GM18873 (cell line): Measurements from ENCODE around the gene RAN.
A peak's percentile ranks its signal among the peaks of the same experiment; 100 is the strongest.
"Not testable (repeated sequence)": the region's sequence is repeated elsewhere in the genome, so short reads cannot be mapped to it uniquely, and the experiment has no call there.

Source experiments
- ATAC-seq: cut with Tn5 transposase; IDR thresholded peaks from one replicate; pipeline ENCODE4 v1.9.1; 2021; ENCODE audit warnings: mild to moderate bottlenecking, moderate library complexity, moderate number of reproducible peaks; ENCODE audit not compliant: unreplicated experiment, low FRiP score

The RAN gene

DNA sequence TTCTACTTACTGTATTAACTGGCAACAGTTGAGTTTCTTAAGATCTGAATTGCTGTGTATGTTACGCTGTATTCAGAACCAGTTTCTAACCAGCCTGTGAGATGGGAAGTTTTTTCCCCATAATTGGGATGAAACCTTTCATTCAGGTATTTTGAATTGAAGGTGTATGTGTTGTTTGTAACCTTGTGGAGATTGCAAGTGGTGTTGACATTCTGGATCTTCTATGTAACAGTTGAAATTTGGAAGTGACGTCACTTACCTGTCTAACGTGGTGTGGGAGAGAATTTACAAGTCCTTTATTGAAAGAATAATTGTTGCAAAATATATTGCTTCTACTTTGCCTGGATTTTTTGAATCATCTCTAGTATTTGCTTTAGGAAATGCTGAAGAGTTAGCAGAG lies 5.5 kb downstream of the RAN start:
- no peak for ATAC-seq

DNA sequence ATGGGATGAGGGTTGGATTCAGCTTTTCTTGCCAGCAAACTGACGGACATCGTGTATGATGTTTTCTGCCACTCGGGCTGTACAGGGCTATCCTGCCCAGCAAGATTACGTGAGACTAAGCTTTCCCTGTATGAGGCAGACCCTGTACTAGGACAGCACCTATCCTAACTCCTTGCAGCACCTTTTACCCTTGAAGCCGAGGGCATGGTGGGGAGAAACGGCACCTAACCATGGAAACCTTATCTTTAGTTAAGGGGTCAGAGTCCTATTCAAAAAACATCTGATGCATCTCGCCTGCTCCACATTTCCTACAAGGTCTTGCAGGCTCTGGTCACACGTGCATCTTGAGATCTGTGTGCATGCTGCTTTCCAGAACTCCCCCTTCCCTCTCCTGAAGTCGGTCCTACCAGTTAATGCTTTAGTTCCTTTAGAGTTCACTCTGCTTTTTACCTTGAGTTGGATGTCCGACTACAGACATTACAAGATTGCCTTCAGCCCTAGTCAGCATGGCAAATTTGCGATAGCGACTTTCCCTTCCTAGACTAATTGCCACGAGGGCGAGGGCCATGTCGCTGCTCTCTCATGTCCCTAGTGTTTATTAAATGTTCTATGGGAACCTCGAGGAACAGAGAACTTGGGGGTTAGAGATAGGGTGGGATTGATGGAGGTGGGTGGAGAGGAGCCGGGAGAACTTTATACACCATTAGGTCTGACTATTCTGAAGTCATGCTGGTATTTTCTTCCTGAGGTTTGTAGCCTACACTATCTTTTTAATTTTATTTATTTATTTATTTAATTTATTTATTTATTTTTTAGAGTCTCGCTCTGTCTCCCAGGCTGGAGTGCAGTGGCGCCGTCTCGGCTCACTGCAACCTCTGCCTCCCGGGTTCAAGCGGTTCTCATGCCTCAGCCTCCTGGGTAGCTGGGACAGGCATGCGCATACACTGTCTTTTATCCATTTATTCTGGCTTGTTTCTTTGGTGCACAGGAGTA lies 6.6 kb downstream of the RAN start:
- ATAC-seq = no peak

DNA sequence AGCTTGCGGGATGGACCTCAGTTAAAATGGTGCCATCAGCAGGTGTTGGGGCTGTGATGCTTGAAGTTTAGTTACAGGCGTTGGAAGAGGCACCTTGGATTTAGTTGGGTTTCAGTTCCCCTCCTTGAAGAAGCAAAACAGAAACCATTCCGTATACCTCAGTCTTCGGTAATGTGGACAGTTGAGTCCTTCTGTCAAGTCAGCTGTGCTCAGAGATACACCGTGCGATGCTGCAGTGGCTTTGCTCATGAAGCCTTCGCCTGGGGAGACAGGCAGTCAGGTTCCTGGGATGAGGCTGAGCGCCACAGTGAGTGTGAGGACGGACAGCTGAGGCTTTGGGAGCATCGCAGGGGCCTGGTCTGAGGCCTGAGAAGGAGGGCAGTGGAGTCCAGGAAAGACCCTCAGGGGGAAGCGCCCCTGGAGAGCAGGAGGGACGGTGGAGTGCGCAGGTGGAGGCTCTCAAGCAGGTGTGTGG lies 7.4 kb downstream of the RAN start:
- ATAC-seq = peak; percentile 71

DNA sequence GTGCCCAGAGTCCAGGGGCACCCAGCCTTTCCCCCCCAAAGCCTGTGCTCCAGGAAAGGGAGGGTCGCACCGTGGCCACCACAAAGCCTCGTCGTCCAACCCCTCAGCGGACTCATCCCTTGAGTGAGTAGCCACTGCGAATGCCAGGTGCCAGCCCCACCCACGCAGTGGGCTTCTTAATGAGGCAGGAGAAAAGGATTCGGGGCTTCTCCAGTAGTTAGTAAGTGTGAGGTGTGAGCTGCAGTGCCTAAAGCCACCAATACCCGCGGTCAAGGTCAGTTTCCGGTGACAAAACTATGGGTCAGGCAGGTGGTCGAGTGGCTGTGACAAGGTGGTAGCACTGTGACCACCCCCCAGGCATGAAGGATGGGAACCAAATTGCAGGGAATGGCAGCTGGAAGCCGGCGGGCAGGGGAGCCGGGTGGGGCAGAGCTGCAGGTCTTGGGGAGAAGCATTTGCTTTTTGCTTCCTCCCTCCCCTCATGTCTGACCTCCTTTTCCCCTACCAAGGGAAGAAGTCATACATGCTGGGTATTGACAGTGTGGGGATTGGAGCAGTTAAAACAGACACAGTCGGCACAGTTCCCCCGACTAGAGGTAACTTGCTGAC lies 8.0 kb downstream of the RAN start:
- no peak for ATAC-seq

DNA sequence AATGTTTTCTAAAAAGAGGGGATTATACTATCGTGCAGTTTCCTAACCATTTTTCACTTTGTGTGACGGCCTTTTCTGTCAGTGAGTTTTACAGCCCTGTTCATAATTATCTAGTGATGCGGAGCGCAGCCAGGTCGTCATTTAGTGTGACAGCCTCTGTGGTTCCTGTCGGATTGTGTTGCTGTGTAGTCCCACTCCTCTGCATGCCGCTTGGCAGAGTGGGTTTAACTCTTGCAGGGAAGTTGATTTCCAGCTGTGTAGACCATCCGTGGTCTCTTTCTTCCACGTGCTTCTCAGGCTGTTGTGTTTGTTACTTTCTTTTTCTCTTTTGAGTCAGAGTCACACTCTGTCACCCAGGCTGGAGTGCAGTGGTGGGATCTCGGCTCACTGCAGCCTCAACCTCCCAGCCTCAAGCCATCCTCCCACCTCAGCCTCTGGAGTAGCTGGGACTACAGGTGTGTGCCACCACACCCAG lies 8.6 kb downstream of the RAN start:
- ATAC-seq = no peak

DNA sequence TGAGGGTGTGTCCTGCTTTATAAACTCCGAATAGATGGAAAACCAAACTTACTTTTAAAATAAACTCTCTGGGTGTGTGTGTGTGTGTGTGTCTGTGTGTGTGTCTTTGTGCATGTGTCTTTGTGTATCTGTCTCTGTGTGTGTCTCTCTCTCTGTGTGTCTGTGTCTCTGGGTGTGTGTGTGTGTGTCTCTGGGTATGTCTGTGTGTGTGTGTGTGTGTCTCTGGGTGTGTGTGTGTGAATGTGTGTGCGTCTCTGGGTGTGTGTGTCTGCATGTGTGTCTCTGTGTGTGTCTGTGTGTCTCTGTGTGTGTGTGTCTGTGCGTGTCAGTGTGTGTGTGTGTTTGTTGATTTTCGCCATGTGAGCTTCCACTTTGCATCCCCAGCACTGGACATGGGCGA lies 9.2 kb downstream of the RAN start:
- ATAC-seq = no peak

DNA sequence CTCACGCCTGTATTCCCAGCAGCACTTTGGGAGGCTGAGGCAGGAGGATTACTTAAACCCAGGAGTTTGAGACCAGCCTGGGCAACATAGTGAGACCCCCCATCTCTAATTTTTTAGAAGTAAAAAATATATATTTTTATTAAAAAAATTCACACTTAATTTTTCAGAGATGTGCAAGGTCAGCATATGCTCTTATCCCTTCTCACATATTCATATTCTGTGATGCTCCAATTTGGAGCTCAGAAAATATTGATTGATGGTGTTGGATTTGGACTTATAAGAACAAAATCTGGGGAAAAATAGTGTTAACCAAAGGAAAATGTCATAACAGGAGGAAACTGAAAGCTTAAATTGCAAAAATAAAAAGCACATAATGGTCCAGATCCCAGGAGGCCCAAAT lies 9.7 kb downstream of the RAN start:
- no peak for ATAC-seq

DNA sequence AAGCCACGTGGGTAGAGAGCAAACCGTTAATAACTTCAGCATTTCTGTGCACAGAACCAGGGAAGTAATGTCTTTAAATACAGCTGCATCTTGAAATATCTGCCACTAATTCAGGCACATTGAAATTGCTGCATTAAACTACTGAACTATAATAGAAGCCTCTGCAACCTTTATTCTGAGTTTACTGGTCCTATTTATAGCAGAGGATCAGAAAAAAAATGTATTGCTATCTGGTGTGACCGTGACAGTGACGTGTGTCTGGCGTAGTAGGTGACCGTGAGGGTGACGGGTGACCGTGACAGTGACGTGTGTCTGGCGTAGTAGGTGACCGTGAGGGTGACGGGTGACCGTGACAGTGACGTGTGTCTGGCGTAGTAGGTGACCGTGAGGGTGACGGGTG lies 15.3 kb downstream of the RAN start:
- not testable (repeated sequence) for ATAC-seq

DNA sequence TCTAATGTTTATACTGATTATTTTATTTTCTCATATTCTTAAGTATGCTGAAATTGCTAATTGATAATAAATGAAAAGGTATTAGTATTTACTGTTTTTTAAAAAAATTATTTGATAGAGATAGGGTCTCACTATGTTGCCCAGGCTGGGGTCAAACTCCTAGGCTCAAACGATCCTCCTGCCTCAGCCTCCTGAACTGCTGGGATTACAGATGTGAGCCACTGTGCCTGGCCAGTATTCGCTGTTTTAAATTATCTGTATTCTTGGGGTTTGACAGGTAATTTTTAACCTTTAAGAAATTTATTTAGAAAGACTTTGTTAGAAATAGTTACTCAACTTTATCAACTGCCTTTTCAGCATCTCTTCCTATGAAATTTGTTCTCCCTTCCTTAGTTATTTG lies 32.2 kb downstream of the RAN start:
- no peak for ATAC-seq

DNA sequence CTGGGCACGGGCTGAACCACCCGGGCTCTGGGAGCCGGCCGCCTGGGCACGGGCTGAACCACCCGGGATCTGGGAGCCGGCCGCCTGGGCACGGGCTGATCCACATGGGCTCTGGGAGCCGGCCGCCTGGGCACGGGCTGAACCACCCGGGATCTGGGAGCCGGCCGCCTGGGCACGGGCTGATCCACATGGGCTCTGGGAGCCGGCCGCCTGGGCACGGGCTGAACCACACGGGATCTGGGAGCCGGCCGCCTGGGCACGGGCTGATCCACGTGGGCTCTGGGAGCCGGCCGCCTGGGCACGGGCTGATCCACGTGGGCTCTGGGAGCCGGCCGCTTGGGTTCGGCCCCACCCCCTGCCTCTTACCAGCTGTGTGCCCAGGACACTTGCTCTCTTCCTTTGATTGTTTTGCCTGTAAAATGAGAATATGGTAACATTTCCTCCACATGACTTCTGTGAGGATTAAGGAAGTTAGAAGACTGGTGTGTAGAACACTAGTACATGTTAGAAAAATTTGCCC lies 33.1 kb downstream of the RAN start:
- ATAC-seq = not testable (repeated sequence)

DNA sequence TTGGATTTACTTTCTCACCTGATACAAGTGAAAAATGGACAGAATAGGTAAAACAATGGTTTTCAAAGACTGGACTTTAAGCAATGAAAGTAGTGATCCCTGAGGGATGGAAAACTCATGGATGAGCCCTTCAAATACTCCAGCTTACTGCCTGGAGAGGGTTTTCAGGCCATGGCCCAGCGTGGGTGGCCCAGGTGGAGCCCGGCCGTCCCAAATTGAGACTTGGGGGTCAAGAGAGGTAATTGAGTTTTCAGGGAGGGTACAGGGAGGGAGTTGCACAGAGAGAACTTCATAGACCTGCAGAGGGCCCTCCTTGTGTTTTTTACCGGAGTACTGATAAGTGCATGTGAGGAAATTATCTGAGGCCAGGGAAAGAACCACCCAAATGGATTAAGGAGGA lies 37.2 kb downstream of the RAN start:
- ATAC-seq = no peak

DNA sequence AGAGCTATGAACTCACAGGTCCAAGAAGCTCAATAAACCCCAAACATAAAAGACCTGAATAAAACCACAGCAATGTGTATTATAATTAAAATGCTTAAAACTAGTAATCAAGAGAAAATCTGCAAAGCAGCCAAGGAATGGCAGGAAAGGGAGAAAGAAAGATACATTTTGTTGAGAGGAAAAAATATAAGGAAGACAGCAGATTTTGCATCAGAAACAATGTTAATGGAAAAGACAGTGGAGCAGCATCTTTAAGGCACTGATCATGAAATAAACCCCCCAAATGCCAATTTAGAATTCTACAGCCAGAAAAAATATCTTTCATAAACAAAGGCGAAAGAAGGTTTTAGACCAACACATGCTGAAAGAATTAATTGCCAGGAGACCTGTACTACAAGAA lies 39.3 kb downstream of the RAN start:
- no peak for ATAC-seq

DNA sequence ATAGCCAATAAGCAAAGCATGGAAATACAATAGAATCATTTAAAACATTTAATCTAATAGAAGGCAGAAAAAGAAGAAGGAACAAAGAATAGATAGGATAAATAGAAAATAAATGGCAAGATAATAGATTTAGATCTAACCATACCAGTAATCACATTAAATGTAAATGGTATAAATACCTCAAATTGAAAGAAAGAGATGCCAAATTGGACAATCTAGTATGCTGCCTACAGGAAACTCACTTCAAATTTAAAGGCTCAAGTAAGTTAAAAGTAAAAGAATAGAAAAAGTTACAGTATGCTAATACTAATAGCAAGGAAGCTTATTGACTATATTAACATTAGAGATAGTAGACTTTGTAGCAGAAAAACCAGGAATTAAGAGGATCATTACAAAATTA lies 40.1 kb downstream of the RAN start:
- no peak for ATAC-seq

DNA sequence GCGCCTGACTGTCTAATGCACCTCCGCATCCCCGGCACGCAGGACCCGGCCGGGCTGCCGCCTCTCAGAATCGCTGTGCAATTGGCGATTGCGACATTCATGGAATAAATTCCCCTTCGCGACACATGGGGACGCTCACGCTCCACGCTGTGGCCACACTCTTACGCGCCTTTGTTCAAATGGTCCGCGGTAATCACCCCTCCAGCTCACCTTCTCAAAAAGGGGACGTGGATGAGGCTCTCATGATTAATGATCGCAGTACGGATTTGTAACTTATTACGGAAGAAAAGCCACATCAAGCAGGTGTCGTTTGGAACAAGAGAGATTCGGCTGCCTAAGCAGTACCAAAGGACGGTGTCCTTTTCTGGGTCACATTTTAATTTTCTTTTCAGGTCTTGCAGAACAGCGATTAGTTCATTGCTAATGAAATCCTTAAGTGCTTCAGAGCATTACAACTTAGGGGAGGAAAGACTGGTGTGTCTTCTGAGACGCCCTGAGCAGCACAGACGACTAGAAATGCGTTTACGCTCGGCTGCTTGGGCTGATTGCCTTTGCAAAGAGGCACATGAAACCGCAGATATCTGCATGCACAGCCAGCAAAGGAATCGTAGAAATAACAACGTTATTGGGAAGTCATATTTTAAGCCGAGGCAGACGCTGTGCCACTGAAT lies 44.5 kb downstream of the RAN start:
- ATAC-seq = no peak

DNA sequence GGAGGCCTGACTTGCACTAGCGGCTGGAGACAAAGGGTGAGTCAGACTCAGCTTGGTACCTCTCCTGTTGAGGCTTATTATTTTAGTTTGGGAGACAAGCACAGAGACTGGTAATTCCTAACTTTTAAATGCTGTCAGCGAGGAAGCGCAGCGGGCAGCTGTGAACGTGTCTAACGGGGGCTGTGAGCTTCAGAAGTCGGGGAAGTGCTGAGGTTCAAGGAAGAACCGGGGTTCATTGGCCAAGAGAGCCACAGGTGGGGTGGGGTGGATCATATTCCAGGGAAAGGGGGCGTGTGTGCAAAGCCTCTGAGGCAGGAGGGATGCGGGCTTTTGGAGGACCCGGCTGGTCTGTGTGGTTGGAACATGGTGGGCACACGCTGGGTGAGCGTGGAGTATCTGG lies 45.7 kb downstream of the RAN start:
- no peak for ATAC-seq

DNA sequence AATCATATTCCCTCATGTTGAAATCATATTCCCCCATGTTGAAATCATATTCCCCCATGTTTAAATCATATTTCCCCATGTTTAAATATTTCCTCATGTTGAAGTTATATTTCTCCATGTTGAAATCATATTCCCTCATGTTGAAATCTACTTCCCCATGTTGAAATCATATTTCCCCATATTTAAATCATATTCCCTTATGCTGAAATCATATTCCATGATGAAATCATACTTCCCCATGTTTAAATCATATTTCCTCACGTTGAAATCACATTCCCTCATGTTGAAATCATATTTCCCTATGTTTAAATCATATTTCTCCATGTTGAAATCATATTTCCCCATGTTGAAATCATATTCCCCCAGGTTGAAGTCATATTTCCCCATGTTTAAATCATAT lies 47.2 kb downstream of the RAN start:
- ATAC-seq = no peak

DNA sequence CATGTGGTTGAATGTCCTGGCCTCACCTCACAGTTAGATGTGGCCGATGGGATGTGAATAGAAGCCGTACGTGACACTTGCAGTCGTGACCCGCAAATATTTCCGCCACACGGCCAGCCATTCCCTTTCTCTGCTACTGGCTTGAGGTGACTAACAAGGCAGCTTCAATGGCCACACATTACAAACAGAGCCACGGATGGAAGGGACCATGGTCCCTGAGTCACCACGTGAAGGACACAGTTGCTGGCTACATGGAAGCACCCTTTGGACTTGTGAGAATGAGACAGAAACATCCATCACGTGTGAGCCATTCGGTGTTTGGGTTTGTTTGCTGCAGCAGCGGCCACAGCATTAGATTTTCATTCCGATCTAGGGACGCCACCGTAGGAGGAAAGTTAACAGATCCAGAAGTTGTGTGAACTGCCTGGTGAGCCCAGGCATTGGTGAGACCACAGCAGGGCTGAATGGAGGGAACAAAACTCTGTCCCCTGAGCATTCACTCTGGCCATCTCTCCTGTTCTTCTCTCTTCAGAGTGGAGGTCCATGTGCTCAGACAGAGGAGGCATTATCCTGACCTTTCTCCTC lies 48.3 kb downstream of the RAN start:
- no peak for ATAC-seq

DNA sequence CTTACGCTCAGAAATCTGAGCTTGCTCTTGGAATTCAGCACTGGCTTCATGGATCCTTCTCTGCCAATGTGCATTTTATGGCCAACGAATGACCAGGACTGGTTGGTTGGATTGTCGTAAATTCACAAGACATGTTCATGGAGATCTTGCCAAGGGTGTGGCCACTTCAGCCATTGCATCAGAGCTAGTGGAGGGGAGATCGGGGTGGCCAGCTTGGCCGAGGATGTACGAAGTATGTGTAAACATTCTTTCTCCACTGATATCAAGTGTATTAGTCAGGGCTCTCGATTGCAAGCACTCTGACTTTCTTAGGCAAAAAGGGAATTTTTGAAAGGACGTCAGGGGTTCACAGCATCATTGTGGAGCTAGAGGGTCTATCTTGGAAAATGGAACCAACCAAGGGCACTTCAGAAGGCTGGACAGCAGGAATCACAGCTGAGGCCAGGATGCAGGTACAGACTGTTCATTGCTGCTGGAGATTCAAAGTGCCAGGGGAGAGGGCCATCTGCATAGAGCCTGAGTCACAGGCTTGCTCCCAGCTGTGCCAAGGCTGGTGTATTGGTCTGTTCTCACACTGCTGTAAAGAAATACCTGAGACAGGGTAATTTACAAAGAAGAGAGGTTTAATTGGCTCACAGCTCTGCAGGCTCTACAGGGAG lies 49.0 kb downstream of the RAN start:
- ATAC-seq = no peak

DNA sequence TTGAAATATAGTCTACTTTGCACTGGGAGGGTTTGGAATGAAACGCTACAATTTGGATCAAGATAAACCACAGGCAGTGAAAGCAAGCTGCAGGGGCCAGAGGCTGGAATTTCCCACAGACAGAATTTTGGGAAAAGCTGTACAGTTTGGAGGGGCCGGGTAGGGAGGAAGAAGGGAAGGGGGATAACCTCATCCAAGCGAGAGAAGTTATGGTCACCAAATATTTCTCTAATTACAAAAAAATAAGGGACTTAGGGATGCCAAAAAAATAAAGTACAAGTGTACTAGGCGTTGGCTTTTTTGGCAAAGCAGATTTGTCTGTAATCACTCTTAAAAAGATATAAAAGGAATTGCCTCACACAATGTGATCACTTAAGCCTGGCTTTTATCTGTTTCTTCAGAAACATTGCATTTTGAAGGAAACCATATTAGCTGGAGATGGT lies 50.7 kb downstream of the RAN start:
- ATAC-seq = no peak
